OCI-LY3 (cell line): ENCODE measurements around the gene NTRK1.

Experiments
- EZH2phosphoT487 ChIP-seq: fragments of 200-600 bp; shearing (Covaris generic); IDR thresholded peaks from 2 replicates; pipeline ENCODE4 v1.6.1; 2018; ENCODE audit warnings: antibody characterized with exemption, mixed run types, low read depth
- TF ChIP-seq, protein P1 (sequence below): fragments of 200-600, 300-600 bp; sonication (generic); IDR thresholded peaks from 2 replicates; pipeline ENCODE4 v1.5.1; 2014; ENCODE audit warnings: antibody characterized with exemption, low read length, low read depth

DNA sequence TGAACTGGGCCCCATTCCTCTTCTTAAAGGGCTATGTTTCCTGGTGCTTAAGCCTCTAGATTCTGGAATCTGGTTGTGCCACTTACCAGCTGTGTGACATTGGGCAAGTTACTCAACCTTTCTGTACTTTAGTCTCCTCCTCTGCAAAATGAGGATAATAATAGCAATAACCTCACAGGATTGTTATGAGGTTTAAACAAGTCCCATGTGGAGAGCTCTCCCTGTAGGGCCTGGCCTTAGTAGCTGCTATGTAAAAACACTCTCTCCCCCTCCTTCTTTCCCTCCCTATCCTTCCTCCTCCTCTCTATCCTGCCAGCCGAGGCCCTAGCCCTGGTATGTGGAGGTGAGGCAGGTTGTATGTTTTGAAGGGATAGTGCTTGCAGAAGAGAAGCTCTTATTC lies 24.6 kb downstream of the NTRK1 start:
- TF ChIP-seq EZH2phosphoT487: no peak
- TF ChIP-seq, protein P1, sequence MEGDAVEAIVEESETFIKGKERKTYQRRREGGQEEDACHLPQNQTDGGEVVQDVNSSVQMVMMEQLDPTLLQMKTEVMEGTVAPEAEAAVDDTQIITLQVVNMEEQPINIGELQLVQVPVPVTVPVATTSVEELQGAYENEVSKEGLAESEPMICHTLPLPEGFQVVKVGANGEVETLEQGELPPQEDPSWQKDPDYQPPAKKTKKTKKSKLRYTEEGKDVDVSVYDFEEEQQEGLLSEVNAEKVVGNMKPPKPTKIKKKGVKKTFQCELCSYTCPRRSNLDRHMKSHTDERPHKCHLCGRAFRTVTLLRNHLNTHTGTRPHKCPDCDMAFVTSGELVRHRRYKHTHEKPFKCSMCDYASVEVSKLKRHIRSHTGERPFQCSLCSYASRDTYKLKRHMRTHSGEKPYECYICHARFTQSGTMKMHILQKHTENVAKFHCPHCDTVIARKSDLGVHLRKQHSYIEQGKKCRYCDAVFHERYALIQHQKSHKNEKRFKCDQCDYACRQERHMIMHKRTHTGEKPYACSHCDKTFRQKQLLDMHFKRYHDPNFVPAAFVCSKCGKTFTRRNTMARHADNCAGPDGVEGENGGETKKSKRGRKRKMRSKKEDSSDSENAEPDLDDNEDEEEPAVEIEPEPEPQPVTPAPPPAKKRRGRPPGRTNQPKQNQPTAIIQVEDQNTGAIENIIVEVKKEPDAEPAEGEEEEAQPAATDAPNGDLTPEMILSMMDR: no peak
